RPMI7951 (cell line): ENCODE results near the gene ZMAT5. TPM values are rescaled to one million over a fixed set of nuclear protein-coding genes. Genes with fewer than 3 reads are reported as not detected.

Source experiments
- DNase-seq: peaks from one replicate; pipeline ENCODE4 v3.0.0-alpha.2; 2012; ENCODE audit warnings: low read depth
- total RNA-seq: library from RNA; depleted of rRNA; stranded (reverse); fragments of >200 nt; shearing (Covaris generic); gene quantifications from 2 replicates; pipeline ENCODE4 v1.2.3, GENCODE V29; 2014

The ZMAT5 gene
- total RNA-seq, 1 experiment from 2014 or later, result 34.1 TPM

DNA sequence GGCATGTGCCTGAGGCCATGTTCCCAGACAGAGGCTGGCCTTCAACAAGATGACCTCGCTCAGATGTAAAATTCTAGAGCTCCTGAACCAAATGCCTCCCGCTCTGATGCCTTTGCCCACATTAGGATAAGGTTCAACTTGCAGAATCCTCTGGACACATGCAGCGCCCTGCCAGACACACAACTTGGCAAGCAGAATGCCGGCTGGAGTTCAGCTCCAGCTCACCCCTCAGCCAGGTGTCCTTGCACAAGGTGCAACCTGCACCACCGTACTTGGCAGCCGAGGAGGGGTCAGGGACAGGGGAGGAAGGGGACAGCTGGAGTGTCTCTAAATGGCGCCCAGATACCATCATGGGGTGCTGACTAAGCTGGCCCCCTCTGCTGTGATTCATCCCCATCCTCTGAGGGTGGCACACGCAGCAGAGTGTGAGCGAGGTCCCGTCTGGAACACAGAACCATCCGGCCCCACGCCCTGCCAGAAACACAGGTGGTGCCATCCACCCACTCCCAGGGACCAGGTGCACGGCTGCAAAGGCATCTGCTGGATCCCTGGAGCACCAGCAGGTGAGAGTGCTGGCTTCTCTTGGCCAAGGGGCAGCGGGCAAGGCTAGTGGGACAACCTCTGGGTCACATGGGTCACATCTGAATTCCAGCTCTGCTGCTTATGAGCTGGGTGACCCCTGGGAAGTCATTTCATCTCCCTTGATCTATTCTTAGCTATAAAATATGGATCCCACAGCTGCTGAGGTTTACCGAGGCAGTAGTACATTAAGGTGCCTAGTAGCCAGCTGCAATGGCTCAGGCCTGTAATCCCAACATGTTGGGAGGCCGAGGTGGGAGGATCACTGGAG, 12.8 kb downstream of the ZMAT5 start:
- no peak for DNase-seq

DNA sequence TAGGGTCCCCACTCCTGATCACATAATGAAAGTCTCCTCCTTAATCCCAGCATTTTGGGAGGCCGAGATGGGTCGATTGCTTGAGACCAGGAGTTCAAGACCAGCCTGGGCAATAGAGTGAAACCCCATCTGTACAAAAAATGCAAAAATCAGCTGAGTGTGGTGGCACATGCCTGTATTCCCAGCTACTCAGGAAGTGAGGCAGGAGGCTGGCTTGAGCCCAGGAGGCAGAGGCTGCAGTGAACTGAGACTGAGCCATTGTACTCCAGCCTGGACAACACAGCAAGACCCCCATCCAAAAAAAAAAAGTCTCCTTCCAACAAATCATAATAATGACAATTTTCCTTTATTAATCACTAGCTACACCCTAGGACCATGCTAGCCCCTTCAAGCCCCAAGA, 15.1 kb downstream of the ZMAT5 start:
- no peak for DNase-seq

DNA sequence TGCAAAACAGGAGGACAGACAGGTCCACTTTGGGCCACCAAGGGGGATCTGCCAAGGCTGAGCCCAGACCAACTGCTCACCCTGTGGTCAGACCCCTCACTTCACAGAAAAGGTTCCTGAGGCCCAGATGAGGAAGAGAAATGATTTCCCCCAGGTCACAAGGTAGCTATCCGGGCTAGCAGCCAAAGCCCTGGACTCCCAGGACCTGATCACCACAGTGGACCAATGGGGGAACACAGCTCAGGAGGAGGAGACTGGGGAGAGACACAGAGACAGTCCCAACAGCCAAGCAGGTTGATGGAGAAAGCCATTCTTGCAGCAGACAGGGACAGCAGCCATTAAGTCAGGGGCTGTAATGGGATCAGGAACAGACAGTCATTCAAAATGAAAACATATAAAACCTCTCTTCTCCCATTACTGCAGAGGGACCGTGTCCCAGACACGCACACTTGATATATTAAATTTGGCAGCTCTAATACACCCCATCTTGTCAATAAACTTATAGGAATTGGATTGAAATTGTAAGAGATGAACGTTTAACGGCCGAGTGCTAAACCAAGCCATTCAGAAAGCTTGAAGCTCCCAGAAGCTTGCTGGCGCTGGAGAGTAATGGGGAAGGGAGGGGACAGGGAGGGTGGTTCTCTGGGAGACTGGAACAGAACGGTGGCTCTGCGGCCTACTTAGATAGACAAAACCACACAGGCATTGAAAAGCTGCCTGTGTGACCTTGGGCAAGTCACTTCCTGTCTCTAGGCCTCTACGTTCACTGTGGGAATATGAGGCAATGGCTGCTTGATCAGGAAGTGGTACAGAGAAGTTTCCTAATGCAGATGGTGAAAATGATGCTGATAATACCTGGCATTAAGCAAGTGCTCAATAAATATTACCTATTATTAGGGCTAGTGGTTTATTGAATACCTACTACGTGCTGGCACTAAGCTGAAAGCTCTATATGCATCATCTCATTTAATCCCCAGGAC, 16.0 kb downstream of the ZMAT5 start:
- no peak for DNase-seq

DNA sequence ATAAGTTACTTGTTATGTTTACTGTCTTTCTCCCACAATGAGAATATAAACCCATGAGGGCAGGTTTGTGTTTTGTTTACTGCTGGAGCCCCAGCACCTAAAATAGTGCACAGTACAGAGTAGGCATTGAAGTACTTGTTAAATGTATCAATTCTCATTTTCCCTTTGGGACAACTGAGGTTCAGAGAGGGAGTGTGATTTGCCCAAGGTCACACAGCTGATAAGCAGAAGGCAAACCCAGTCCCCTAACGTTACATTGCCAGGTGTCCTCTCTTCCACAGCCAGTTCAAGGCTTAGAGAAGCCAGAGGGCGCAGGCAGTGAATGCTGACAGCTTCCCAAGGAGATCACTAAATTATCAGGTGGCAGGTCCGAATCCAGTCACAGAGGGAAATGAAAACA, 16.8 kb downstream of the ZMAT5 start:
- DNase-seq, result no peak

DNA sequence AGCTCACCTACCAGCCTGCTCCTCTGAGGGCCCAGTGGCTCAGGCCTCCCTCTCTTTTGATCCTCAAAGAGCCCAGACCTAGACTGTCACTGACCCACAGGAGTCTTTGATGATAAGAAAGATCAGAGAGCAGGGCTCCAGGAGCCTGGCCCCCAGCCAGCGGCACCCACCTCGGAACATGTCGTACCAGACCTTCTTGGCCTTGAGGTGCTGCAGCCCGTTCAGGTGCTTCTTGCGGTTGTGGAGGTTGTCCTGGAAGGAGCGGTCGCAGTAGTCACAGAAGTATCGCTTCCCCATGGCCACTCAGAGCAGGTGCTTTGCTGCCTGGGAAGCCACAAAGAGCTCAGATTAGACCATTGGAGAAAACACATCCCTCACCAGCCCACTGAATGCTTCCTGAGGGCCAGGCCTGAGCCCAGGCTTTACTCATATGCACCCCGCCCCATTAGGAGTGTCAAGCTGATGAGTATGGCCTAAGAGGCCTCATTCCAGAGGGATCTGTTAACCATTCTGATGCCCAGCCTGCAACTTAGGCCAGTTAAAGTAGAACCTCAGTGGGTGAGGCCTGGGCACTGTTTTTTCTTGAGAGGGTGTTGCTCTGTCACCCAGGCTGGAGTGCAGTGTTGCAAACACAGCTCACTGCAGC, 18.4 kb downstream of the ZMAT5 start:
- DNase-seq, result no peak

DNA sequence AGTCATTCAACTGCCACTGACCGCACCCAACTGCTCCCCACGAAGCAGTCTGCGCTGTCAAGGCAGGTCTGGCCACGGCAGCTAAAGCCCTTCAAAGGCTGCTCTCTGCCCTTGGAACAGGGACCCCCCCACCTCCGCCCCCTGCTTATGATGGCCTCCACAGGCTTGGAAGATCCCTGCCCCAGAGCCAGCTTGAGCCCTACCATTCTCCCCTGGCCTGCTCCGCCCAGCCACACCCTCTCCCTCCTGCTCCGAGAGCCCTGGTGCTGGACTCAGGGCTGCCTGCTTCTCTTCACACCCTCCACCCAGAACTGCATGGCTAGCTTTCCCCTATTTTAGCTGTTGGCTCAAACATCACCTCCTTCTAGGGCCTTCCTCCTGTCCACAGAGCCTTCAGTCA, 19.0 kb downstream of the ZMAT5 start:
- DNase-seq, result no peak

DNA sequence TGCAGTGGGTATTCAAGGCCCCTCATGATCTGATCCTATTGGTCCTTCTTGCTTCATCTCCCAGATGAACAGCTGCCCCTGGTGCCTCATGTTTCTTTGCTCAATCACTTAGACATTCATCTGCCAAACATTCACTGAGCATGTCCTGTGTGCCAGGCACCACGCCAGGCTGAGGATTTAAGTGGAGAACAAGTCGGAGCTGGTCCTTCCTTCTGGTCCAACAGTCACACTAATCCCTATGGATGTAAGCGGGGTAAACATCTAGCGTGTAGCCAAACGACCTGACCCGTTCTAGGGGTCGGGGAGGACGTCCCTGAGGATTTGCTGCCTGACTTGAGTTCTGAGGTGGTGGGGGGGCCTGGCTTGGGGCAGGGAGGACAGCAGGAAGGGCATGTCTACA, 21.9 kb downstream of the ZMAT5 start:
- no peak for DNase-seq

DNA sequence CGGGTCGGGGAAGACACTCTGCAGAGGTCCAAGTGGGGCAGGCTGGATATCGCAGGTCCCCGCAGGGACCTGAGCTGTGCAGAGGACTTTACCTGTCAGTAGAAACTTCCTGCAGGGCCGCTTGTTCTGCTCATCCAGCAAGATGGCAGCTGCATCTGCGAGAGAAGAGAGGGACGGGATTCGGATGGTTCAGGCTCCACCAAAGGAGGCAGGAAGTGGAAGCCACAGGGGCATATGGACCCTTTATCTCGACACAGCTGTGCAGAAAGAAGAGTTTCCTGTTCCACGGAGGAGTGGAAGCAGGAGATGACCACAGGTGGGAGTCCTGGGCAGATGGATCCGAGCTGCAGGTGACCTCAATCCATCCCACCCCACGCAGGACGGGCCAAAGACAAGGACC, 24.5 kb downstream of the ZMAT5 start:
- DNase-seq, result no peak

DNA sequence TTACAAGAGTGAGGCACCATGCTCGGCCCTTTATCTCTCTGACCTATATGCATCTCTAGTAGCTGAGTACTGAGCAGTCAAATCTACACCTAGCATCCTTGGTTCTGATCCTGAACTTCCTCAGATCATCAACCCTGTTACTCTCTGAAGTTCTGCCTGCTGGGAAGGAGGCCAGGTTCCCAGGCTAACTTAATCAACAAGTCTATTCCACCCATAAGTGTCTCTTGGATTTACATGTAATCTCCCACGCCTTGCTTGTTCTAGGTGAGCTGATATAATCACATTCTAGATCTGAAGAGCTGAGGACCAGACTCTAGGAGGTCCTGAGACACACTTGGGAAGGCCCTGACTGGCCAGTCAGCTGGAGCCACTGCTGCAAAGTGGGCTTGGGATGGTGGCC, 24.9 kb downstream of the ZMAT5 start:
- no peak for DNase-seq

DNA sequence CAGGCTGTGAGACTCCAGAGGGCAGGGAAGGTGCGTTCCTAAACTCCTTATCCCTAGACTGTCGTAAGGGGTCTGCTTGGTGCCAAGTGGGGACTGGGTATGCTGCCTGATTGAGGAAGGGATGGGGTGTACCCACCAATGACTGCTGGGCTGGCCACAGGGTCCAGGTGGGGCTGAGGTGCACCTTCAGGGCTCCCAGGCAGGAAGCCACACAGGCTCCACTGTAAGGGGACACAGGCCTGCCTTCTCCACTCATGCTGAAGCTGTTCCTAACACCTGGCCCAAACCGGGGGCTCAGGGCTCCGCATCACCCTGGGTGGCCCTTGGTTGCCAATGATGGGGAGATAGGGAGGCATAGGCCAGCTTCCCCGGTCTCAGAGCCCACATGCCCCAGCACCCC, 26.6 kb downstream of the ZMAT5 start:
- no peak for DNase-seq

DNA sequence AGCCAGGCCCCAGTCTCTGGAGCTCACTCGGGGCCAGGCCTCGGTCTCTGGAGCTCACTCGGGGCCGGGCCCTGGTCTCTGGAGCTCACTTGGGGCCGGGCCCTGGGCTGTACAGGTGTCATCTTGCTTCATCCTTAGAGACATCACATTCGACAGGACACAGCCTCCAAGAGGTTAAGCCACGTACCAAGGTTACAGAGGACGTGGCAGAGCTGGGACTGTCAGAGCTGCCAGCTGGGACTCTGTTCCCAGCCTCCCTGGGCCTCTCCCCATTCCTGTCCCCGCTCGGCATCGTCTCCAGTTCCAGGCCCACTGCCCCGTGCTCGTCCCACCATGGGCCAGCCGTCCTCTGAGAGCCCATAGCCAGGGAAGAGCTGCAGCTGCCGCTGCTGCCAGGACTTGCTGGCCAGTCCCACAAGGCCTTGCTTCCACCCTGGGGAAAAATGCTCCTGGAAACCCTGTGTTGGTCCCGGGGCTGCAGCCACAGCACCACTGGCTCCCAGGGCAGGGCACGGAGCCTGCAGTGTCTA, 27.4 kb downstream of the ZMAT5 start:
- no peak for DNase-seq

DNA sequence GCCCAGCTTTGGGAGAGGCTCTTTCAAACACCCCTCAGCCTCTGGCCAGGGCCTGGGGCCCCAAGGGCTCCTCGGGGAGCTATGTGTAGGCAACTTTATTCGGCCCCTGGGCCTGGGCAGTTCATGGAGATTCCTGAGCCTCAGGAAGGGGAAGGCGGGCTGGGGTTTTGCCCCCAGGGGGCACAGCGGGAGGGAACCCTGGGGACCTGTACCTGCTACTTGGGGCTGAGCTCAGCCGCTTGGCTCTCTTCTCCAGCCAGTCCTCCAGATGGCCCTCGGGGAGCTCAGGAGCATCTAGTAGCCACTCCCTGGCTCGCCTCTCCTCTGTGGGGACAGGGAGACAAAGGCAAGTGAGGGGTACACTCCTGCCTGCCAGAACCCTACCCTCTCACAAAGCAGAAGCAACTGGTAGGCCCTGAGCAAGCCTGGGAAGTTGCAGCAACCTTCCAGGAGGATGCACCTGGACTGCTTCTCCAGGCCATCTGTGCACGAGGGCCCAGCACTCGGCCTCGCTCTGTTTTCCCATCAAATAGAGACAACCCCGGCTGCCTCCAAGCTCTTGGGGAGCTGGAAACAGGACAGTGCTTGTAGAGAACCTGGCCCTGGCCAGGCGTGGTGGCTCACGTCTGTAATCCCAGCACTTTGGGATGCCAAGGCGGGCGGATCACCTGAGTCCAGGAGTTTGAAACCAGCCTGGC, 28.5 kb downstream of the ZMAT5 start:
- no peak for DNase-seq

DNA sequence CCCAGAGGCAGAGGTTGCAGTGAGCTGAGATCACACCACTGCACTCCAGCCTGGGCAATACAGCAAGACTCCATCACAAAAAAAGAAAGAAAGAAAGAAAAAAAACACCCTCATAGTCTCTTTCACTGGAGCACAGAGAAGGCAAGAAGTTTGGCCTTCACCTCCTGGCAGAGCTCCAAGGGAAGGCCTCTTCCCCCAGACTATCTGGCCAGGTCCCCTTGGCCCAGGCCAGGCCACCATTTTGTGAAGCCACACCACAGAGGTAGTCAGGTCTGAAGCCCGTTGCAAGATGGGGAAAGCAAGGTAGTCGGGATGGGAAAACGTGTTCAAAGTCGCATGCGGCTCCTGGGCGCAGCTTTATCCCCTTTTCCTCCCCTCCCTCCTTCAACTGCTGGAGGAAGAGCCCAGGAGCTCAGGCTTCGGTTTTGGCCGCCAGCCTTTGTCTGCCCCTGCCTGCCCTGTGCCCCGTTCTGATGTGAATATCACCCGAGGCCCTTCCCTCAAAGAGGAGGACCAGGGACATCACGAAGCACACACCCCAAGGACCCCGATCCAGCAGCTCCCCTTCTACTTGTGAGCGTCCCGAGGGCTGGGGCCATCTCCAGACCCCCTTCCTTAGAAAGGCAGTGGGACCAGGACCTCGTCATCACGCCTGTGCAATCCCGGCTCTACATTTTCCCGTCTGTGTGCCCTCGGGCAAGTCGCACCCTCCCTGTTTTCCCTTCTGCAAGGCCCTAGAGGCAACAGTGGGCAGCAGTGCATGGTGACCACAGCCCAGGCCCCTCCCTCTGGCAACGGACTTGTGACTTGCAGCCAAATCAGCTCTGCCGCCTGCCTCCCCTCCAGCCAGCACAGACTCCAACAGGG, 29.3 kb downstream of the ZMAT5 start:
- DNase-seq, result no peak

DNA sequence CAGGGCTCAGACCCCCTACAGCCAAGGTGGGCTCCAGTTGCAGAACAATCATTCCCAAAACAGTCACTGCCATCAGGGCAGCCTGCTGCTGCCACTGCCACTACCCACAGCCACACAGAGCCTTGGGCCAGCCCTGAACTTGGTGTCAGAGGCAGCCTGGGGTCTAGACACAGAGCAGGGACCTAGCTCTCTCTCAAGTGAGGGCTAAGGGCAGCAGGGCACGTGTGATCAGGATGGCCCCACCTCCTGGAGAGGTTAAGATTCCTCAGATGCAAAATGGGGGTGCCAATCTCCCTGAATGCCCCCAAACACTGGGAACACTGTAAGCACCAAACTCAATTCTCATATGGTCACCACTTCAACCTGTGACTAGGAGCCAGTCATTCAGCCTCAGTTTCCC, 31.4 kb downstream of the ZMAT5 start:
- DNase-seq, result no peak

DNA sequence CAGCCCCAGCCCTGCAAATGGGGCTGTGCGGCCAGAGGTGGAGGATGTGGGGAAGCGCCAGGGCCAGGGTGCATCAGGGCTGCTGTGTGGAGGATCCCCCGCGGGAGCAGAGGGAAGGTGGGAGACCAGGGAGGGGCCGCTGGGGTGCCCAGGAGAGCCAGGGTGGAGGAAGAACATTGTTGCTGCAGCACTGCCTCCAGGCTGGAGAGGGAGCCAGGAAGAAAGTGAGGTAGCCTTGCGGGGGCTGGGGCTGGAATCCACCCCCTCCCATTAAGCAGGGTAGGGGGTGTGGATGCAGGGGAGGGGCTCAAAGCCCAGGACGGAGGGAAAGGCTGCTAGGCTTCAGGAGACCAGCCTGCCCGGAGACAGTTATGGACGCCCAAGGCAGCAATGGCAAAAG, 32.0 kb downstream of the ZMAT5 start:
- DNase-seq, result no peak

DNA sequence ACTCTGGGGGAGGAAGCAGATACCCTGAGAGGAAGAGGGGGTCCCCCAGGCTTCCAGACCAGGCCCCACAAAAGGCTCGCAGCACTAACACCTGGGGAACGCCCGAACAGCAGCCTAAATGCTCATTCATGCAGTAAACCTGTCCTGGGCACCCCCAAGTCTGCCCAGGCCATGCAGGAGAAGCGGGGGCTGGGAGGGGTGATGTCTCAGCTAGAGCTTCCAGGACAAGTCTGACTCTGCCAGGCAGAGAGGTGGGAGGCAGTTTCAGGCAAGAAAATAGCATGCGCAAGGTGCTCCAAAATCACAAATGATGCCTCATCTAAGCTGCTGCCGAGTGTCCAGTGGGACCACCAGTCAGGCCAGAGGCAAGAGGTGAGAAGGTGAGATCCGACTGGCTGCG, 32.4 kb downstream of the ZMAT5 start:
- DNase-seq, result no peak

DNA sequence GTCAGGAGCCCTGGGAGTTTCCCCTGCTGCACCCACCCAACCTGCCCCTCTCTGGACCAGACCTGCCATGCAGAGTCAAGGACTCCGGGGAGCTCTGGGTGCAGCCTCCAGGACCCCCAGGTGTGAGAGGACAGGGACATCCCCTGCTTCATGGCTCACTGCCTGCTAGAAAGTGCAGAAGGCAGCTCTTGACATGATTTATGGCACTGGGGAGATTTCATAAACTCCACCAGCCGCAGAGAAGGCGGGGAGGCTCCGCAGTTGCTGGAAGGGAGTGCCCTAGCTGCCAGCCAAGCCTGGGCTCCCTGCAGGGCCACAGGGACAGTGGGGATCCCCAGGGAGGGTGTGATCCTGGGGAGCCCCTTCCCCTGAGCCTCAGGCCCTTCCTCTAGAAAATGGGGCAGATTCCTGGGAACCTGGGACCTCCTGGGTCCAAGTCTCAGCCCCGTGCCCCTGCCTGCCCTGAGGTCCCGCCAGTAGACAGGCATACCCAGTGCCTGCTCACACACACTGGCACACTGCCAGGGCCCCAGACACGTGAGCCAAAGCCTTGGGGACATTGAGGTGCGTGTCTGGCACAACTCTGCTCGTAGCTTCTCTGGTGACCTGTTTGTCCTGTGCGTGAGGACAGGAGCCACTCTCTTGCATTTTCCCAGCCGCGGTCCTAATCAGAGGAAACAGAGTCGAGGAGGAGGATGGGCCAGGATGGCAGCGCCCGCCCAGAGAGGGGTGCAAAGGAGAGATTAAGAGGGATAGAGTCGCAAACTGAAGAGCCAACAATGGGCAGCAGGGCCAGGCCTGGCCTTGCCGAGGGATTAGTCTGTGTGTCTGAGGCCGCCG, 33.2 kb downstream of the ZMAT5 start:
- no peak for DNase-seq

DNA sequence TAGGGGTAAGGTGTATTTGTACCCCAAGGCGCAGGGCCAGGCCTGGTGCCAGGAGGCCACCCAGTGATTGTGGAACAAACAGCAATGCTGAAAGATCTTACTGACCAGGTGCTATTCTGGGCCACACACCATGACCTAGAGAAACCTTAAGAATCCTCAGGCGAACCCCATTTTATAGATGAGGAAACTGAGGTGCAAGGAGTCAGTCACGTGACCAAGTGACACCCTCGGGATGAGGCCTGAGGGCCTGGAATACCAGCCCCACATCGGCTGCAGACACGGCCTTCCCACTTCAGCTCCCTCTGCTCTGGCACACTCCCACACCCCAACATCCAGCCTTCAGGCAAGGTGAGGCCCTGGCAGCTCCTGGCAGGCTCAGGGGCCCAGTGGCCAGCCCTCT, 33.9 kb downstream of the ZMAT5 start:
- DNase-seq, result no peak

DNA sequence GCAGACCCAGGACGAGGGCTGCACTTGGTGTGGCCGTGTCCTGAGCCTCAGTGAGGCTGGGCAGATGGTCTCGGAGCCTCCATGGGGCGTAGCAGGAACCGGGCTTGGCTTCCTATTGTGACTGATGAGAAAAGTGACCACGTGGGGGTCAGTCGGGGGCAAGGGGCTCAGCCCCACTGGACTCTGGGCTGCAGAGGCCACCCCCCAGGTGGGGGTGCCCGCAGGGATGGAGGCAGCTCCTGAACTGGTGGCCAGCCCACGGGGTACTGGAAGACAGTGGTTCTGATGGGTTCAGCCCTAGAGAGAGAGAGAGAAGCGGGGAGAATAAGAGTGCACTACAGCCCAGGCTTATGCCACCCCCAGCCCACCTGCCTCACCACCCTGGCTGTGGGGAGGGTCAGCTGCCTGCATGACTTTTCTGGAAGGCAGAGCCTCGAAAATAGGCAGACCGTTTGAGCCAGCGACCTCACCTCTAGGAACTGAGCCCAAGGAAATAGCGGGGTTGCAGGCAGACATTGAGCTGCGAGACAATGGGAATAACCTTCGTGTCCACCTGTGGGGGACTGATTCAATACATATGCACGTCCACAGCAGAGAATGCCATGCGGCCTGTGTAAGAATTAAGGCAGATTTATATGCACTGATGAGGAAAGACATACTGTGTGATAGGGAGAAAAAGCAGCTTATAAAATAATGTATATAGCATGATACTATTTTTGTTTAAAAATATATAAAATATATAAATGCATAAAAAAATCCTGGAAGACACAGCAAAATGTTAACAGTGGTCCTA, 35.6 kb downstream of the ZMAT5 start:
- DNase-seq, result no peak
